Spleen (tissue), 7 donors: ENCODE measurements around the gene PHF21A.

Experiments
- CTCF ChIP-seq, 11 experiments: fragments of 200-600 bp in 7 of 11; fragments of 450-650 bp in 4 of 11; sonication (generic) in 4 of 11; IDR thresholded peaks in 8 of 11; conservative IDR thresholded peaks in 3 of 11; 1 replicate in 7 of 11; 2 replicates in 4 of 11; pipeline versions ENCODE4 v1.4.0 to v1.8.0; 2016 to 2021; ENCODE audit warnings: antibody characterized with exemption in 11 of 11, inconsistent platforms in 4 of 11, mild to moderate bottlenecking in 1 of 11
- POLR2A ChIP-seq, 3 donors: fragments of 450-650 bp; IDR thresholded peaks; one replicate each; pipeline ENCODE4 v1.5.1; 2017; ENCODE audit warnings: antibody characterized with exemption in 3 of 3, mild to moderate bottlenecking in 1 of 3
- POLR2AphosphoS5 ChIP-seq, 3 donors: sonication (generic); formaldehyde crosslinking; IDR thresholded peaks; one replicate each; pipeline ENCODE4 v1.5.1; 2017; ENCODE audit warnings: antibody characterized with exemption in 3 of 3
- donor health status: DM: no; HTN: no; CAD: no; lungs with moderate emphysema.
- donor health status: DM: no; HTN: no; CAD: no.
- donor health status: DM: no; HTN: no; CAD: no.

DNA sequence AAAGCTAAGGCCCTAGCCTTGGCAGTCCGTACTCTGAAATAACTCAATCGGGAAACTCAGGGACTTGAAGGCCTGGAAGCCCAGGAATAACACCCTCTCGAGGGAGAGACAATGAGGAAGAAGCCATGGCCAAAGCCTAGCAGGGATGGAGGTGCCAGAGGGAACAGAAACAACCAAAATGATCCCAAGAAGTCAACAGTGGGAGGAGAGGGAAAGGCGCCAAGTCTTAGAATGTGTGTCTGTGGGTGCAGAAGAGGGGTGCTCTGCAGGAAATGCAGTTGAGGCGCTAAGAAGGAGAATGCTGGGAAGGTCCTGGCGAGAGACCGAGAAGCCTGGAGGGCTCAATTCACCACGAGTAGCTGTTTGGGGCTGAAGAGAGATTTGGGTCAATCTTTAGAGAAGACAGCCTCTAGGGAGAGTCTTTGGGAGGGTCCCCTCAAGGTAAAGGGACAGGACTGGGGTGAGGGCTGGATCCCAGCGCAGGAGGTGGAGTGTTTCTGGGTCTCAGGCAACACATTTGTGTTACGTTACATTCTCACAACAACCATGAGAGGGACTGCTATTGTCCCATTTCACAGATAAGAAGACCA is 236.6 kb downstream of the PHF21A start:
- TF ChIP-seq POLR2A (IDR thresholded peaks at IDR 0.05) = no peak
- no peak for TF ChIP-seq CTCF (IDR thresholded peaks at IDR 0.05 in 8 of 11, conservative IDR thresholded peaks at IDR 0.05 in 3 of 11)
- no peak for TF ChIP-seq POLR2AphosphoS5 (IDR thresholded peaks at IDR 0.05)
